GM20431 (cell line): Measurements from ENCODE around the gene IRF9.

Source experiments
- in situ Hi-C: fragments of 300-500 bp; cut with MseI, MboI; formaldehyde crosslinking; loops from one replicate; pipeline ENCODE4 v1.15.0; 2020; ENCODE audit warnings: low sequenced_read_pairs; ENCODE audit not compliant: unreplicated experiment

The IRF9 gene

DNA sequence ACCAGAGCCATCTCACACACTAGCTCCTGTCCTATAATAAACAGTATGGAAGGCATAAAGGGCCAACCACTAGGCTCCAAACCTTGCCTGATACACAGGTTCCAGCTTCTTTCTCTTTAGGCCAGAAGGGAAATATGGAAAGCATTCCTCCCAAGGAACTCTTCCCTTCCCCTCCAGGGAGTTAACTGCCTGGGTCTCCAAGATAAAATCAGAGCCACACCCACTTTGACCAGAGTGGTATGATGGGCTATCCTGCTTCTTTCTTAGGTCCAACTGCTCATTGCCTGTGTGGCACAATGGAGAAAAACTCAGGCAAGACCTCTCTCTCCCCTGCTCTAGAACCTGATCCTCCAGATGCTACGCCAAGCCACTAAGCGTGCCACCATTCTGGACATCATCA is 46.6 kb downstream of the IRF9 start:
- in situ Hi-C loops = no loop called here

DNA sequence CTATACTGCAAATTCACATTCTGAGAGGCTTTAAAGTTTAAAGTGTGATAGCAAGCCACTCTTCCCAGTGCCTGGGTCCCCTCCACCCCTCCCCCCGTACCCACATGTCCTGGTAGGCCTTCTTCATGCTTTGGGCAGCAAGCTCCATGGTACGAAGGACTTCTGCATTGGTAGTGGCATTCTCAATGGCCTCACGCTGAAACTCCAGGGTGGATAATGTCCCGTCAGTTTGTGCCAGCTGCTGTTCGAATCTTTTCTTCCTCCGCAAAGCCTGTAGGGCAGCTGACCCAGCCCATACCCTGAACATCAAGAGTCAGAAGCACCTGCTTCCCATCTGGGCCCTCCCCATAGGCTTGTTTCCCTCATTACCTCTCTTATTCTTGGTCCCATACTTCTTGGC is 50.2 kb downstream of the IRF9 start:
- in situ Hi-C loops = no loop called here

DNA sequence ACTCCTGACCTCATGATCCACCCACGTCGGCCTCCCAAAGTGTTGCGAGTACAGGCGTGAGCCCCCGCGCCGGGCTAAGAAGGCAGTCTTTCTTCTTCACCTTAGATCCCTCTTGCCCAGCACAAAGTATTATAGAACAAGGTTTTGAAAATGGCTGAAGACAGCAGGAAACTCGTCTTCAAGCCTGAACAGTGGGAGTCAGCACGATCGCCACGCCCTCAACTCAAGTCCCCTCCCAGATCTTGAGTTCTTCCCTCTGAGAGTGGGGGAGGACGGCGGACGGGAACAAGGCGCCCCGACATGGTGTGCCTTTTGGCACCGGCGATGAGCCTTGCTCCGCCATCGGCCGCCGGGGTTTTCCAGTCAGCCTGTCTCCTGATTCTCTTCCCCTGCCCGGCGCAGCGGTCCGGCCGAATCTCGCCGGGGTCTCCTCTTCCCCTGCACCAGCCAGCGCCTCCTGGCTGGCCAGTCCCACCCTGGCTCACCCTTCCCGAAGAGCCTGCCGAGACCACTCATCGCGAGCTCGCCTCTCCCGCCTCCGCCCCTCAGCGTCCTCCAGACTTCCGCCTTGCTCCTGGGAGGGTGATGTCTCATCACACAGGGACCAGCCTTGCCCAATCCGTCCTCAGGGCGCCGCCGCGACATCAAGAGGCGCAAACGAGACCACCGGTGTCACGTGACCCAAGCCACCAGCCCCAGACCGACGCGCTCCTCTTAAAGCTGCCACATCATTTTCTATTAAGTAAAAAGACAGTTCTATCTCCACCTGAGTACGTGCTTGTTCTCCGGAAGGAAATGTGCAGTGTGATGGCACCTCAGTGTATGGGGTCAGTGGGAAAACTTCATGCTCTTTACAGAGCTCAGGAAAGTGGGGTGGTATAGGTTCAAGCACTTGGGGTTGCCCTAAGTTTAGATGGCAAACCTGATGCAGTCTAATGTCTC is 52.1 kb downstream of the IRF9 start, which contains the start of gene CHMP4A:
Gene CHMP4A, minus strand, starts transcription at position 565 of the 942 bp plus-strand sequence. Its CDS starts 49 bp downstream, at position 516.
- in situ Hi-C loops = no loop called here

DNA sequence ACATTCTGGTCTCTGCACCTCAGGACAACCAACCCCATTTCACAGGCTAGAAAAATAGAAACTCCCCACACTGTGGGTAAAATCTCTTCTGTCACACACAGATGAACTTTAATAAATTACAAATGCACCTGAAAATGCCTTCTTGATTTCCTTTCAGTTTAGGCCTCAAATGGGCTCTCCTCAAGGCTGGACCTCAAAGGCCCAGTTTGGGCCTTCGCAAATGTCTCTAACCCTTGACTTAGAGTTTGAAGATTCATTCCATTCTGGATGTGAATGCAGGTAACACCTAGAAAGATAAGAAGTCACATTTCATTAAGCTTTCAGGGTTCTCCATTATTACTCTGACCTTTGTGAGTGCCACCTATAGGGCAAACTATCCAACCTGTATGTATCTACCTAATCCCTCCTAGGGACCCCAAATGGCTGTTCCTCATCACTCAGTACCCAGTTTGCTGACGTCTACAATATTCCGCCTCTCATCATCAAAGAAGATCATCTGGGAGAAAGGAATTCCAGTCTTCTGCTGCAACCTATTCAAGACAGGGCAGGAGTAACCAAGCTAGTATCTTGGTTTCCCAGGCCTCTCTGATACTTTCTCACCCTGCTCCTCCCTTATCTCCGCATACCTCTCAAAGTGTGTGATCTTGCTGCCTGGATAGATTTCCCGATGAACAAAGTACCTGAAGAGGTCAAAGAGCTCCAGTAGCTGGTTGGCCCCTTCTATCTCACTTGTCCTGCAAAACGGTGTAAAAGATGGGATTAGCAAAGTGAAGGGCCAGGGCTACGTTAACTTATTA is 53.0 kb downstream of the IRF9 start:
- in situ Hi-C loops = no loop called here

DNA sequence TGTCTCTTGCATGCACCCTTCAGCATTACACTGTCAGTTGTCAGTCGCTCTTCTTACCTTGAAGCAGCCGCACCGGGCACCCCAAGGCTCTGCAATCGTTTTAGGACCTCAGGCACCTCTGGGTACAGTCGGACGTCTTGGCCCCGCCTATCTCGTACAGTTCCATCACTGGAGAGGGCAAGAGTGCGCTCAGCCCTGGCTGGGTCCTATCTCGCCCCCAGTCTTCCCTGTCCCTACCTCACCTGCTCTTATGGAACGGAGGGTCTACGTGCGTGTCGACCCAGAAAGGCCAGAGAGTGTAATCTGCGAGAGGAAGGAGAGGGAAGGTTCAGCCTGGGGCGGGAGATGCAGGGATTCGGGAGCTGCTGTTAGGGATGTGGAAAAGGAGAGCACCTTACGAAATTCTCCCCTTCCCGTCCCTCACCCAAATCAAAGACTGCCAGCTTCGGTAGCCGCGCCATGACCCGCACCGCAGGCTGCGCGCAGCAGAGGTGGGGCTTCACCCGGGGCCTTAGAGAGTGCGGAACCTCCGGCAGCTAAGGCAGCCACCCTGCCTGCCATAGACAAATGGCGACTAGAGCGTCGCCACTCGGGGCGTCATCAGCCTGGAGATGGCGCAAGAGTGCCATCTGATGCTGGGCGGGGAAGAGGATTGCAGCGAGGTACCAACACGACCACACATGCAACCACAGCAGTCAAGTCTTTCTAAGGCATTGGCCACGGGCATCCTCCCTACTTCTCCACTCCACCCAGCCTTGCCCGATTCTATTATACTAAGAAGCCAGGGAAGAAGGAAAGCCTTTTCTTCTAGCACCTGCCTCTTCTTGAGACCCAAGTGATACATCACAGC is 54.7 kb downstream of the IRF9 start, which contains the start of gene MDP1:
Gene MDP1, minus strand, starts transcription at position 572 of the 850 bp plus-strand sequence. Its CDS starts 111 bp downstream, at position 461.
- in situ Hi-C loops = no loop called here
